HCT116 (cell line): ENCODE results near the gene CSAG2. TPM values are rescaled to one million over a fixed set of nuclear protein-coding genes. Genes with fewer than 3 reads are reported as not detected.
"Not testable (repeated sequence)": the region's sequence is repeated elsewhere in the genome, so short reads cannot be mapped to it uniquely, and the experiment has no call there.

Experiments used
- ATAC-seq: fragments of 200-7000 bp; cut with Tn5 transposase; 2 replicates; pipeline ENCODE4 v1.9.1; 2020; ENCODE audit warnings: mild to moderate bottlenecking, moderate library complexity
- BruUV-seq: library from RNA; stranded (reverse); fragments of 400-500 nt; replicated peaks from 2 replicates; lab custom pipeline; 2021; lab: Mats Ljungman, UMichigan
- CTCF ChIA-PET: fragments of 300-600 bp; sonication (Branson Sonifier 250); formaldehyde crosslinking; loops from one replicate; lab custom pipeline; 2021; ENCODE audit warnings: antibody characterized with exemption; lab: Charles Lee
- POLR2A ChIA-PET: fragments of 300-600, 350-600 bp; sonication (Branson Sonifier 250); formaldehyde crosslinking; loops from one replicate; lab custom pipeline; 2021; ENCODE audit warnings: antibody characterized with exemption; lab: Charles Lee
- RAD21 ChIA-PET, 2 experiments: fragments of 300-600 bp; sonication (Branson Sonifier 250); formaldehyde crosslinking; loops; one replicate each; lab custom pipeline; 2023; ENCODE audit warnings: low total read pairs in 2 of 2; ENCODE audit not compliant: uncharacterized antibody in 2 of 2, unreplicated experiment in 2 of 2, low non-redundant PET in 1 of 2; lab: Charles Lee
- DNase-seq: peaks from one replicate; pipeline ENCODE4 v3.0.0-alpha.2; 2010; ENCODE audit warnings: low read depth, low spot score
- H2AFZ ChIP-seq: fragments of 200-600 bp; shearing (Covaris generic), sonication (generic); 2 replicates; pipeline ENCODE4 v1.6.1; 2017; ENCODE audit warnings: low read depth, mixed run types, mixed read lengths, antibody characterized with exemption, low read length; ENCODE audit not compliant: poor library complexity, severe bottlenecking
- H3K27ac ChIP-seq: 2 replicates; pipeline ENCODE4 v1.5.1; 2012; ENCODE audit warnings: low read depth, low read length
- H3K27me3 ChIP-seq: fragments of 200-600 bp; sonication (generic); 2 replicates; pipeline ENCODE4 v1.6.1; 2016; ENCODE audit warnings: mixed run types, low read length, mixed read lengths; ENCODE audit not compliant: insufficient read depth
- H3K36me3 ChIP-seq, 2 experiments: fragments of 200-500 bp in 1 of 2; fragments of 200-600 bp in 1 of 2; sonication (Bioruptor generic) in 1 of 2; sonication (generic) in 1 of 2; 2 replicates each; pipeline versions ENCODE4 v1.5.1 to v1.6.1; 2014 to 2016; ENCODE audit warnings: low read length in 2 of 2, inconsistent platforms in 1 of 2, mixed read lengths in 1 of 2, mixed run types in 1 of 2; ENCODE audit not compliant: insufficient read depth in 2 of 2, control insufficient read depth in 1 of 2
- H3K4me1 ChIP-seq, 2 experiments: fragments of 200-600 bp in 1 of 2; sonication (generic) in 1 of 2; 2 replicates each; pipeline versions ENCODE4 v1.5.1 to v1.6.1; 2012 to 2017; ENCODE audit warnings: low read length in 2 of 2, inconsistent platforms in 1 of 2, mild to moderate bottlenecking in 1 of 2, mixed read lengths in 1 of 2, mixed run types in 1 of 2, moderate library complexity in 1 of 2; ENCODE audit not compliant: insufficient read depth in 2 of 2, control insufficient read depth in 1 of 2
- H3K4me2 ChIP-seq: fragments of 200-600 bp; sonication (generic); 2 replicates; pipeline ENCODE4 v1.6.1; 2017; ENCODE audit warnings: mixed run types, low read length, mixed read lengths
- H3K4me3 ChIP-seq, 2 experiments: fragments of 200-600 bp in 1 of 2; sonication (generic) in 1 of 2; replicated peaks in 1 of 2; 2 replicates each; pipeline ENCODE4 v1.5.1; 2011 to 2016; ENCODE audit warnings: low read length in 2 of 2, control low read depth in 1 of 2, low read depth in 1 of 2, mild to moderate bottlenecking in 1 of 2, mixed read lengths in 1 of 2, mixed run types in 1 of 2
- H3K79me2 ChIP-seq: fragments of 200-600 bp; sonication (generic); 2 replicates; pipeline ENCODE4 v1.6.1; 2017; ENCODE audit warnings: mild to moderate bottlenecking, mixed run types, low read length, moderate library complexity, mixed read lengths; ENCODE audit not compliant: insufficient read depth
- H3K9ac ChIP-seq: fragments of 200-600 bp; sonication (generic); 2 replicates; pipeline ENCODE4 v1.6.1; 2016; ENCODE audit warnings: low read length, mixed read lengths
- H3K9me2 ChIP-seq: fragments of 200-600 bp; sonication (generic), shearing (Covaris generic); 2 replicates; pipeline ENCODE4 v1.6.1; 2017; ENCODE audit warnings: mixed run types, mild to moderate bottlenecking, moderate library complexity; ENCODE audit not compliant: insufficient read depth
- H3K9me3 ChIP-seq, 2 experiments: fragments of 200-500 bp in 1 of 2; fragments of 200-600 bp in 1 of 2; sonication (Bioruptor generic) in 1 of 2; sonication (generic) in 1 of 2; 2 replicates each; pipeline ENCODE4 v1.6.1; 2014 to 2017; ENCODE audit warnings: low read length in 2 of 2, mixed read lengths in 2 of 2, inconsistent platforms in 1 of 2, low read depth in 1 of 2, mild to moderate bottlenecking in 1 of 2, mixed run types in 1 of 2, moderate library complexity in 1 of 2; ENCODE audit not compliant: control insufficient read depth in 1 of 2, insufficient read depth in 1 of 2
- H4K20me1 ChIP-seq: fragments of 200-600 bp; sonication (generic), shearing (Covaris generic); 2 replicates; pipeline ENCODE4 v1.6.1; 2017; ENCODE audit warnings: mixed run types, mild to moderate bottlenecking, moderate library complexity; ENCODE audit not compliant: insufficient read depth
- CBX3 ChIP-seq: IDR thresholded peaks from 2 replicates; pipeline ENCODE4 v1.6.1; 2012; ENCODE audit warnings: low read depth
- EGR1 ChIP-seq: IDR thresholded peaks from 2 replicates; pipeline ENCODE4 v1.6.1; 2012; ENCODE audit warnings: low read depth
- ELF1 ChIP-seq: IDR thresholded peaks from 2 replicates; pipeline ENCODE4 v1.6.1; 2012; ENCODE audit warnings: low read depth, borderline replicate concordance
- FOSL1 ChIP-seq: IDR thresholded peaks from 2 replicates; pipeline ENCODE4 v1.6.1; 2012; ENCODE audit warnings: low read depth
- SIN3A ChIP-seq: IDR thresholded peaks from 2 replicates; pipeline ENCODE4 v1.6.1; 2012; ENCODE audit warnings: low read depth
- TCF7L2 ChIP-seq: IDR thresholded peaks from 2 replicates; pipeline ENCODE4 v1.7.0; 2011; ENCODE audit warnings: borderline replicate concordance, inconsistent platforms; ENCODE audit not compliant: insufficient read depth, insufficient read length; ENCODE audit errors: extremely low read depth
- YY1 ChIP-seq: IDR thresholded peaks from 2 replicates; pipeline ENCODE4 v1.6.1; 2011; ENCODE audit warnings: low read length, low read depth, moderate library complexity, mild to moderate bottlenecking; ENCODE audit not compliant: insufficient replicate concordance; ENCODE audit errors: extremely low read depth
- ZFX ChIP-seq: fragments of 450-650 bp; IDR thresholded peaks from 2 replicates; pipeline ENCODE4 v1.6.1; 2017
- ZNF274 ChIP-seq: fragments of 200-500 bp; sonication (Bioruptor generic); IDR thresholded peaks from 2 replicates; pipeline ENCODE4 v1.6.1; 2014; ENCODE audit warnings: mild to moderate bottlenecking, low read depth, low read length, inconsistent platforms
- intact Hi-C: fragments of 100-400 bp; cut with micrococcal nuclease; formaldehyde crosslinking; loops from 2 replicates; pipeline ENCODE4 v1.10.0; 2022
- total RNA-seq: library from RNA; stranded (reverse); gene quantifications from one replicate; pipeline ENCODE4 v1.2.1, GENCODE V29; 2021; ENCODE audit not compliant: unreplicated experiment
- TF ChIP-seq, protein P1 (sequence below): IDR thresholded peaks from 2 replicates; pipeline ENCODE4 v1.6.1; 2012; ENCODE audit warnings: low read depth
- TF ChIP-seq, protein P2 (sequence below): IDR thresholded peaks from 2 replicates; pipeline ENCODE4 v1.6.1; 2012

The CSAG2 gene
- total RNA-seq, 1 experiment from 2014 or later = not detected

DNA sequence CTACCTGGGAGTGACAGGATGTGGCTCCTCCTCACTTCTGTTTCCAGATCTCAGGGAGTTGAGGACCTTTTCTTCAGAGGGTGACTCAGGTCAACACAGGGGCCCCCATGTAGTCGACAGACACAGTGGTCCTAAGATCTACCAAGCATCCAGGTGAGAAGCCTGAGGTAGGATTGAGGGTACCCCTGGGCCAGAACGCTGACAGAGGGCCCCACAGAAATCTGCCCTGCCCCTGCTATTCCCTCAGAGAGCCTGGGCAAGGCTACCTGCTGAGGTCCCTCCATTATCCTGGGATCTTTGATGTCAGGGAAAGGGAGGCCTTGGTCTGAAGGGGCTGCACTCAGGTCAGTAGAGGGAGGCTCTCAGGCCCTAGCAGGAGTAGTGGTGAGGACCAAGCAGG lies 26.0 kb upstream of the CSAG2 start:
- Histone ChIP-seq H4K20me1 (no peaks in the 10 kb centered on the region), H3K27me3 (no peaks in the 10 kb centered on the region), H3K36me3 (no peaks in the 10 kb centered on the region), H3K79me2 (no peaks in the 10 kb centered on the region), H3K27ac (no peak overlapping the region), H2AFZ (no peak overlapping the region), H3K9me3 (no peaks in the 10 kb centered on the region), H3K9ac (no peak overlapping the region), H3K4me2 (no peak overlapping the region), H3K9me2 (no peaks in the 10 kb centered on the region), H3K4me1 (no peaks in the 10 kb centered on the region), H3K4me3 (no peak overlapping the region)
- TF ChIP-seq EGR1 (no peak), TCF7L2 (no peak), ELF1 (no peak), ZFX (no peak), FOSL1 (no peak), YY1 (no peak), ZNF274 (no peak), SIN3A (no peak), CBX3 (no peak)
- TF ChIP-seq, protein P1, sequence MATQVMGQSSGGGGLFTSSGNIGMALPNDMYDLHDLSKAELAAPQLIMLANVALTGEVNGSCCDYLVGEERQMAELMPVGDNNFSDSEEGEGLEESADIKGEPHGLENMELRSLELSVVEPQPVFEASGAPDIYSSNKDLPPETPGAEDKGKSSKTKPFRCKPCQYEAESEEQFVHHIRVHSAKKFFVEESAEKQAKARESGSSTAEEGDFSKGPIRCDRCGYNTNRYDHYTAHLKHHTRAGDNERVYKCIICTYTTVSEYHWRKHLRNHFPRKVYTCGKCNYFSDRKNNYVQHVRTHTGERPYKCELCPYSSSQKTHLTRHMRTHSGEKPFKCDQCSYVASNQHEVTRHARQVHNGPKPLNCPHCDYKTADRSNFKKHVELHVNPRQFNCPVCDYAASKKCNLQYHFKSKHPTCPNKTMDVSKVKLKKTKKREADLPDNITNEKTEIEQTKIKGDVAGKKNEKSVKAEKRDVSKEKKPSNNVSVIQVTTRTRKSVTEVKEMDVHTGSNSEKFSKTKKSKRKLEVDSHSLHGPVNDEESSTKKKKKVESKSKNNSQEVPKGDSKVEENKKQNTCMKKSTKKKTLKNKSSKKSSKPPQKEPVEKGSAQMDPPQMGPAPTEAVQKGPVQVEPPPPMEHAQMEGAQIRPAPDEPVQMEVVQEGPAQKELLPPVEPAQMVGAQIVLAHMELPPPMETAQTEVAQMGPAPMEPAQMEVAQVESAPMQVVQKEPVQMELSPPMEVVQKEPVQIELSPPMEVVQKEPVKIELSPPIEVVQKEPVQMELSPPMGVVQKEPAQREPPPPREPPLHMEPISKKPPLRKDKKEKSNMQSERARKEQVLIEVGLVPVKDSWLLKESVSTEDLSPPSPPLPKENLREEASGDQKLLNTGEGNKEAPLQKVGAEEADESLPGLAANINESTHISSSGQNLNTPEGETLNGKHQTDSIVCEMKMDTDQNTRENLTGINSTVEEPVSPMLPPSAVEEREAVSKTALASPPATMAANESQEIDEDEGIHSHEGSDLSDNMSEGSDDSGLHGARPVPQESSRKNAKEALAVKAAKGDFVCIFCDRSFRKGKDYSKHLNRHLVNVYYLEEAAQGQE = no peak
- TF ChIP-seq, protein P2, sequence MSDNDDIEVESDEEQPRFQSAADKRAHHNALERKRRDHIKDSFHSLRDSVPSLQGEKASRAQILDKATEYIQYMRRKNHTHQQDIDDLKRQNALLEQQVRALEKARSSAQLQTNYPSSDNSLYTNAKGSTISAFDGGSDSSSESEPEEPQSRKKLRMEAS = no peak
- BruUV-seq = no TSS peak
- RAD21 ChIA-PET = no interaction called here
- CTCF ChIA-PET = no interaction called here
- intact Hi-C loops = no loop called here
- DNase-seq (no peak), ATAC-seq (no peak)
- POLR2A ChIA-PET = no interaction called here

DNA sequence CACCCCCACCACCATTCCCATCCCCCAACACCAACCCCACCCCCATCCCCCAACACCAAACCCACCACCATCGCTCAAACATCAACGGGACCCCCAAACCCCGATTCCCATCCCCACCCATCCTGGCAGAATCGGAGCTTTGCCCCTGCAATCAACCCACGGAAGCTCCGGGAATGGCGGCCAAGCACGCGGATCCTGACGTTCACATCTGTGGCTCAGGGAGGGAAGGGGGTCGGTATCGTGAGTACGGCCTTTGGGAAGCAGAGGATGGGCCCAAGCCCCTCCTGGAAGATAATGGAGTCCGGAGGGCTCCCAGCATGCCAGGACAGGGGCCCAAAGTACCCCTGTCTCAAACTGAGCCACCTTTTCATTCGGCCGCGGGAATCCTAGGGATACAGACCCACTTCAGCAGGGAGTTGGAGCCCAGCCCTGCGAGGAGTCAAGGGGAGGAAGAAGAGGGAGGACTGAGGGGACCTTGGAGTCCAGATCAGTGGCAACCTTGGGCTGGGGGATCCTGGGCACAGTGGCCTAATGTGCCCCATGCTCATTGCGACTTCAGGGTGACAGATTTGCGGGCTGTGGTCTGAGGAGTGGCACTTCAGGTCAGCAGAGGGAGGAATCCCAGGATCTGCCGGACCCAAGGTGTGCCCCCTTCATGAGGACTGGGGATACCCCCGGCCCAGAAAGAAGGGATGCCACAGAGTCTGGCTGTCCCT lies 25.2 kb upstream of the CSAG2 start:
- H3K27ac ChIP-seq, CTCF ChIA-PET, BruUV-seq, POLR2A ChIA-PET, H3K9me3 ChIP-seq, H3K4me1 ChIP-seq, intact Hi-C loops, H3K9me2 ChIP-seq, H3K79me2 ChIP-seq, H3K27me3 ChIP-seq, ATAC-seq, H4K20me1 ChIP-seq, H2AFZ ChIP-seq, H3K9ac ChIP-seq, DNase-seq, H3K36me3 ChIP-seq, RAD21 ChIA-PET, H3K4me3 ChIP-seq, H3K4me2 ChIP-seq: not testable (repeated sequence)
